Sigmoid colon (tissue), 4 donors: Measurements from ENCODE around the gene SAP30BP.

ENCODE experiments used
- CTCF ChIP-seq, 4 experiments: fragments of 450-650 bp in 3 of 4; fragments of 200-600 bp in 1 of 4; IDR thresholded peaks; one replicate each; pipeline ENCODE4 v1.5.1; 2016 to 2019; ENCODE audit warnings: antibody characterized with exemption in 4 of 4, mild to moderate bottlenecking in 3 of 4, moderate library complexity in 2 of 4
- POLR2A ChIP-seq, 2 donors: fragments of 450-650 bp; IDR thresholded peaks; one replicate each; pipeline ENCODE4 v1.6.1; 2016; ENCODE audit warnings: antibody characterized with exemption in 2 of 2, mild to moderate bottlenecking in 2 of 2, moderate library complexity in 2 of 2
- POLR2AphosphoS5 ChIP-seq, 4 donors: sonication (generic); formaldehyde crosslinking; IDR thresholded peaks; one replicate each; pipeline ENCODE4 v1.6.1; 2017; ENCODE audit warnings: antibody characterized with exemption in 4 of 4

DNA sequence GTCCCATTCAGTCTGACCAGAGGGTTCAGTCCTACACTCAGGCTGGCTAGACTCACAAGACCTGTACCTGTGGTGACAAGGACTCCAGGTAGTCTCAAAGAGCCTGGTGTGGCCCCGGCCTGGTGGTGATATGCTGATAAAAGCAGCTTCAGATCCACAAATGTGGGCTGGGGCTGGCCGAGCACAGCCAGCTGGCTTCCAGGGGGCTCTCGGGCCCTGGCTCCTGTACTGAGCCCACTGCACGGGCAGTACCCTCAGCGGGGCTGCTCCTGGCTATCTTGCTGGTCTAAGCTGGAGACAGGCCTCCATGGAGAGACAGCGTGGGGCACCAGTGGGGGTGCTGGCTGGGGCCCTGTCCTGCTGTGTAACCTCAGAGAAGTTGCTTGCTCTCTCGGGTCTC lies 29.6 kb upstream of the SAP30BP start:
- TF ChIP-seq POLR2AphosphoS5 (IDR thresholded peaks at IDR 0.05) (no peak), CTCF (IDR thresholded peaks at IDR 0.05) (no peak), POLR2A (IDR thresholded peaks at IDR 0.05) (no peak)
